AG10803 (cell line): Measurements from ENCODE around the gene MDFIC.

Experiments
- DNase-seq: peaks from one replicate; pipeline ENCODE4 v3.0.0; 2010; ENCODE audit warnings: low read depth
- H3K4me3 ChIP-seq: 2 replicates; pipeline ENCODE4 v1.5.1; 2011; ENCODE audit warnings: mild to moderate bottlenecking, low read length, control low read depth
- TF ChIP-seq, protein P1 (sequence below): conservative IDR thresholded peaks from 2 replicates; pipeline ENCODE4 v1.5.1; 2011; ENCODE audit warnings: mild to moderate bottlenecking, low read length, control low read depth, inconsistent platforms

The MDFIC gene

DNA sequence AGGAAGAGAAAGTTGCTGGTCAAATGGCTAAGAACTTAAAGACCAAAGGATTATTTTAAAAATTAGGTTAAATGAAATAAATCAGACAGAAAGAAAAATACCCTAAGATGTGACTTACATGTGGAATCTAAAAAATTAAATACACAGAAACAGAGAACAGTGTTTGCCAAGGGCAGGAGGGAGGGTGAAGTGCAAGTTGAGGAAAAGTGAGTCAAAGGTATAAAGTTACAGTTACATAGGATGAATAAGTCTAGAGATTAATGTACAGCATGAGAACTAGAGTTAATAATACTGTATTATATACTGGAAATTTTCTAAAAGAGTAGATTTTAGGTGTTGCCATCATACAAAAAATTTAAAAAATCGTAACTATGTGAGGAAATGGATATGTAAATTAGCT, 146.3 kb downstream of the MDFIC start:
- TF ChIP-seq, protein P1, sequence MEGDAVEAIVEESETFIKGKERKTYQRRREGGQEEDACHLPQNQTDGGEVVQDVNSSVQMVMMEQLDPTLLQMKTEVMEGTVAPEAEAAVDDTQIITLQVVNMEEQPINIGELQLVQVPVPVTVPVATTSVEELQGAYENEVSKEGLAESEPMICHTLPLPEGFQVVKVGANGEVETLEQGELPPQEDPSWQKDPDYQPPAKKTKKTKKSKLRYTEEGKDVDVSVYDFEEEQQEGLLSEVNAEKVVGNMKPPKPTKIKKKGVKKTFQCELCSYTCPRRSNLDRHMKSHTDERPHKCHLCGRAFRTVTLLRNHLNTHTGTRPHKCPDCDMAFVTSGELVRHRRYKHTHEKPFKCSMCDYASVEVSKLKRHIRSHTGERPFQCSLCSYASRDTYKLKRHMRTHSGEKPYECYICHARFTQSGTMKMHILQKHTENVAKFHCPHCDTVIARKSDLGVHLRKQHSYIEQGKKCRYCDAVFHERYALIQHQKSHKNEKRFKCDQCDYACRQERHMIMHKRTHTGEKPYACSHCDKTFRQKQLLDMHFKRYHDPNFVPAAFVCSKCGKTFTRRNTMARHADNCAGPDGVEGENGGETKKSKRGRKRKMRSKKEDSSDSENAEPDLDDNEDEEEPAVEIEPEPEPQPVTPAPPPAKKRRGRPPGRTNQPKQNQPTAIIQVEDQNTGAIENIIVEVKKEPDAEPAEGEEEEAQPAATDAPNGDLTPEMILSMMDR = no peak
- DNase-seq = no peak

More for the DNA sequence above, 146.3 kb downstream of the MDFIC start:
- H3K4me3 ChIP-seq = no peak overlapping the region
